Stimulated activated memory B cell treated with anti-CD40 and anti-IgM and Interleukin-4, amounts not matched to agents 10 μg/mL and 1 μg/mL and 100 μg/mL, for 72 hours (primary cell): ENCODE measurements around the gene TTC28.
"Not testable (repeated sequence)": the region's sequence is repeated elsewhere in the genome, so short reads cannot be mapped to it uniquely, and the experiment has no call there.

Experiments used
- ATAC-seq: fragments of 150-1000 bp; cut with Tn5 transposase; 2 replicates; pipeline ENCODE4 v1.10.0; 2021
- H3K27ac Mint-ChIP-seq: one replicate; pipeline ENCODE4 v1.8.0; 2022; ENCODE audit warnings: mild to moderate bottlenecking, mixed read lengths
- H3K27me3 Mint-ChIP-seq: one replicate; pipeline ENCODE4 v1.8.0; 2022; ENCODE audit warnings: mixed read lengths
- H3K36me3 Mint-ChIP-seq: one replicate; pipeline ENCODE4 v1.8.0; 2022; ENCODE audit warnings: mixed read lengths
- H3K4me1 Mint-ChIP-seq: one replicate; pipeline ENCODE4 v1.8.0; 2022; ENCODE audit warnings: mixed read lengths
- H3K4me3 Mint-ChIP-seq: one replicate; pipeline ENCODE4 v1.8.0; 2022; ENCODE audit warnings: mild to moderate bottlenecking, moderate library complexity, mixed read lengths
- H3K9me3 Mint-ChIP-seq: one replicate; pipeline ENCODE4 v1.8.0; 2022; ENCODE audit warnings: mixed read lengths

The TTC28 gene

DNA sequence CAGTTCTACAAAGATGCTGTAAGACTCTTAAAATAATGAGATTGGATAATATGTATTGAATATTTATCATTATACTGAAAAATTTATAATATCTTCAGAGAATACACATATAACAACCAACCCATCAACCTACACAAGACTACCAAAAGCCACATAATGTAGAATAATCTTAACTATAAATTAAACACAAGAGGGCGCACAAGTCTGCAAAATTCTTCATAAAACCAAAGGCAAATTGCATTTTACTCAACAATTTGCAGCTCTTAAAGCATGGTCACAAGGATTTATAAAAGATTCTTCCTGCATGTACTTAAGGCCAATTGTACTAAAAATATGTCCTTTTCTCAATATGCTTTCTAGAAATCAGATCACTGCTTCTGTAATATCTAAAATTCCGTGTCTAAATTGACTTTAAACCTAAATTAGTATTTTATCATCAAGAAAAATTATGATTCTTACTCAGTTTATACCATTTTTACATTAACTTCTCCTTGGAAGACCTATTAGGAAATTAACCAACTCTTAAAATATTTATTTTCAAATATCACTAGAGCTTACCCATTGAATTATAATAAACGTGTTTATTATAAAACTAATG, 79.0 kb downstream of the TTC28 start:
- no peak overlapping the region for H3K27ac Mint-ChIP-seq
- no peak overlapping the region for H3K4me3 Mint-ChIP-seq
- ATAC-seq: no peak
- H3K36me3 Mint-ChIP-seq: no peaks in the 10 kb centered on the region
- no peaks in the 10 kb centered on the region for H3K9me3 Mint-ChIP-seq
- H3K4me1 Mint-ChIP-seq: no peaks in the 10 kb centered on the region
- no peaks in the 10 kb centered on the region for H3K27me3 Mint-ChIP-seq

DNA sequence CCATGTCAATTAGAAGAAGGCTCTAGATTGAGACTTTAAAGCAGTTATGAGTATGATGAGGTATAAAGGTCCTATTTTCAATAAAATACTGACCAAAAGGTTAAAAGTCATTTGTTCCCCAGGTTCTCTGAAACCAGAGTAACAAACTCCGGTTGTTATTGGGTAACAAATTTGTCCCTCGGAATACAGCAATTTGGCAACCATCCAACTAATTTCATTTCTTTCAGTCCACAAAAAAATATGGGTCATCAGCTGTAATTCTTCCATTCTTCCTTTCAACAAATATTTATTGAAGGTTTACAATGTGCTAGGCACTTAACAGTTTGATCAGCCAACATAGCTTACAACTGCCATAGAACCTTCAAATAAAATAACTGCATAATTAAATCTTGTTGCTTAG, 79.9 kb downstream of the TTC28 start:
- H3K27ac Mint-ChIP-seq: no peak overlapping the region
- no peaks in the 10 kb centered on the region for H3K36me3 Mint-ChIP-seq
- no peak overlapping the region for H3K4me3 Mint-ChIP-seq
- H3K9me3 Mint-ChIP-seq: no peaks in the 10 kb centered on the region
- no peaks in the 10 kb centered on the region for H3K4me1 Mint-ChIP-seq
- H3K27me3 Mint-ChIP-seq: no peaks in the 10 kb centered on the region
- no peak for ATAC-seq

DNA sequence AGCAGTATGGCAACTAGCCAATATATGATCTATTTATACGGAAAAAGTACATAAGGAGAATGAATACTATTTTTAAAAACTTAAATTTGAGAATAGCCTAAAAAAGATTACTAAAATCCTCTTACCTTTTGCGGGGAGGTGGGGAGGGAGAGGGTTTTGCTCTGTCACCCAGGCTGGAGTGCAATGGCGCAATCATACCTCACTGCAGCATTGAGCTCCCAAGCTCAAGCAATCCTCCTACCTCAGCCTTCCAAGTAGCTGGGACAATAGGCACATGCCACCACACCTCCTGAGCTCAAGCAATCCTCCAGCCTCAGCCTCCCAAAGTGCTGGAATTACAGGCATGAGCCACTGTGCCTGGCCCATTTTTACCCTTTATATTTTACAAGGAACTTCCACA, 82.0 kb downstream of the TTC28 start:
- Mint-ChIP-seq H3K27ac (no peak overlapping the region), H3K36me3 (no peaks in the 10 kb centered on the region), H3K4me3 (no peak overlapping the region), H3K4me1 (no peaks in the 10 kb centered on the region), H3K9me3 (no peaks in the 10 kb centered on the region), H3K27me3 (no peaks in the 10 kb centered on the region)
- no peak for ATAC-seq

DNA sequence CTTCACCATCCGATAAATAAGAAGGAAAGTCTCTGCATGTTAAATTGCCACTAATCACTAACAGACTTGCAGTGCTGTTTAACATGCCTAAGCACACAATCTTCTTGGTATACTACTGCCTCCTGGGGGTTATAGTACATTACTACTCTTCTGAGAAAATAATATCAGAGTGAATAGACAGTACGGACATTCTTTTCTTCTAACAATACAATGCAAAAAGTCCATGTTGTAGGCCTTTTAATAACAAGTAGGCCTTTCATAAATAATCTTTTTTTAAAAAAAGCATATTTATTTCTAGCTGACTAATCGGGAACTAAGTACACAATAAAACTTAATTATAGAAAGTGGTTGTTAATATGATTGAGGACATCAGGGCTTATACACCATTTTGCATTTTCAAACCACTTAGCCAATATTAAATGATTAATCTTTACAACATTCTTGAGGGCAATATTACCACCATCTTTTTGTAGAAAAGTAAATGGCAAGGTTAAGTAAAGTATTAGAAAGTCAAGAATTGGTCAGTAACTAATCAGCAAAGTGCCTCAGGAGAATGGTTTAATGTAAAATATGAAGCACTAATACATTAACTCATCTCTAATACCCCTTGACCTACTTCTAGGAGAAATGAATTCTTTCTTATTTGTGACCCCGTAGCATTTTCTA, 84.7 kb downstream of the TTC28 start:
- ATAC-seq: peak; percentile 57
- Mint-ChIP-seq H3K9me3 (no peaks in the 10 kb centered on the region), H3K27me3 (no peaks in the 10 kb centered on the region), H3K27ac (no peak overlapping the region), H3K4me3 (no peak overlapping the region), H3K4me1 (no peaks in the 10 kb centered on the region), H3K36me3 (no peaks in the 10 kb centered on the region)

DNA sequence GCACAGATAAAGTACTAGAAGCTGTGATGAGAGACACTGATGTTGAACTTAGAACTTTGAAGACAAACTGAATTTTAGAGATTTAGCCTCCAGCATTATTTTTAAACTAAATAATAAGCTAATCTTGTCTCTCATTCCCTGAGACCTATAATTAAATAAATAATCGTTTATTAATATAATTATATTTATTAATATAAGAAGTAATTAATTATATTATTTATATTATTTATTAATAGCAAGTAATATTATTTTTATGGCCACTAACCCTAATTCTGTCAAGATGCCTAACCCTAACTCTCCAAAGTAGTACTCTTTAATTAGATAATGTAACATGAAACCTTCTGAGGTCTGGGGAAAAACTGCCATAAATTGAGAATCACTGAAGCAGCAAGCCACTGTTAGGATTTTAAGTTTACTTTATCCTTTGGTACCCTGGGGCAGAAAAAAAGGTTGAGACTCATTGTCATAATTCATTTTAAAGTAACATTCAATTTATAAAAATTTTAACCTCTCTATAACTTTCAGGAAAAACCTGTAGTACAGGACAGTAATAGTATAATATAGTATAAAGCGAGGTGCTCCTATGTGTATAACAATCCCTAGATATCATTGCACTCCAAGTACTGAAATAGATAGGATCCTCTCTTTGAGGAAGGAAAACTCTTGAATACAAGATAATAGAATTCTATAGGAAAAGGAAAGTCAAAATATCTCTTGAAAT, 85.4 kb downstream of the TTC28 start:
- H3K4me3 Mint-ChIP-seq: no peak overlapping the region
- H3K36me3 Mint-ChIP-seq: no peaks in the 10 kb centered on the region
- ATAC-seq: no peak
- H3K27ac Mint-ChIP-seq: no peak overlapping the region
- no peaks in the 10 kb centered on the region for H3K9me3 Mint-ChIP-seq
- no peaks in the 10 kb centered on the region for H3K4me1 Mint-ChIP-seq
- H3K27me3 Mint-ChIP-seq: no peaks in the 10 kb centered on the region

DNA sequence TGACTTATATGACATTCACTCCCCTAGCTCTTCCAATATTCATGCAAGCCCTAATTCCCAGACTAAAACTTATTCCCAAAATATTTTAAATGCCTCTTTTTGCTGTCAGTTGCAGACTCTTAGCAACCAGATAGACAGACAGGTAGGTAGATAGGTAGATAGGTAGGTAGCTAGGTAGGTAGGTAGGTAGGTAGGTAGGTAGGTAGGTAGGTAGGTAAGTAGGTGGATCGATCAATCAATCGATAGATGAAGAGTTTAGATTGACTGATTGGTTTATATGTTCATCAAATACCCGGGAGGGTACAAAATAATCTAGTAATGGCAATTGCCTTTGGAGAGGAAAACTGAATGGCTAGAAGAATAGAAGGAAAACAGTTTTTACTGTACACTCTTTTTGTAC, 86.3 kb downstream of the TTC28 start:
- H3K9me3 Mint-ChIP-seq: no peaks in the 10 kb centered on the region
- no peaks in the 10 kb centered on the region for H3K36me3 Mint-ChIP-seq
- H3K27me3 Mint-ChIP-seq: no peaks in the 10 kb centered on the region
- no peak overlapping the region for H3K27ac Mint-ChIP-seq
- no peaks in the 10 kb centered on the region for H3K4me1 Mint-ChIP-seq
- ATAC-seq: no peak
- no peak overlapping the region for H3K4me3 Mint-ChIP-seq

DNA sequence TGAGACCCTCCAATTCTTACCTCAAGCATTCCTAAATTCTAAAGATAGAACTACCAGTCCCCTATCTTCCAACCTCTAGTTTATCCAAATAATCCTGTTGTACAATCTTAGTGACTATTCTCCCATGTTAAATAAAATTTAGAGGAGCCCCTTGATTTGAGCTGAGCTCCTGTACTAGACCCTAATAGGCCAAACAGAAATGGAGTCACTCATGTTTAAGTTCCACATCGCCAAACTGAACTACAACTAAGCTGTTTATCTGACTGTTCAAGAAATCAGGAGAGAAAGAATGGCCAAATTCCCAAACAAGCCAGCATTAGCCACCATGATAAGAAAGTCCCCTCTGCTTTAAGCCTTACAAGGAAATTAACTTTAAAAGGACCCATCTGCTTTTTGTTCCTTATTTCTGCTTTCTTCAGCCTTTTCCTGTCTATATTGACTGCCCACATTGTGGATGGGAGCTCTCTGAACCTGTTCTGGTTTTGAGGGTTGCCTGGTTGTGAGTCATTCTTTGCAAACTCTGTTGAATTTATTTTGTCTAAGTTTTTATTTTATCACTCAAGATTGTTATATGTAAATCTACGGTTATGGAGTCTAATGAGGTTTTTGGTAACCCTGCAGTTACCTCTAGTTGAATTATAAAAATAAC, 90.4 kb downstream of the TTC28 start:
- H3K4me1 Mint-ChIP-seq: no peaks in the 10 kb centered on the region
- no peak overlapping the region for H3K4me3 Mint-ChIP-seq
- ATAC-seq: no peak
- H3K9me3 Mint-ChIP-seq: no peaks in the 10 kb centered on the region
- H3K27me3 Mint-ChIP-seq: peaks cover 3% of the 10 kb centered on the region
- no peaks in the 10 kb centered on the region for H3K36me3 Mint-ChIP-seq
- no peak overlapping the region for H3K27ac Mint-ChIP-seq

DNA sequence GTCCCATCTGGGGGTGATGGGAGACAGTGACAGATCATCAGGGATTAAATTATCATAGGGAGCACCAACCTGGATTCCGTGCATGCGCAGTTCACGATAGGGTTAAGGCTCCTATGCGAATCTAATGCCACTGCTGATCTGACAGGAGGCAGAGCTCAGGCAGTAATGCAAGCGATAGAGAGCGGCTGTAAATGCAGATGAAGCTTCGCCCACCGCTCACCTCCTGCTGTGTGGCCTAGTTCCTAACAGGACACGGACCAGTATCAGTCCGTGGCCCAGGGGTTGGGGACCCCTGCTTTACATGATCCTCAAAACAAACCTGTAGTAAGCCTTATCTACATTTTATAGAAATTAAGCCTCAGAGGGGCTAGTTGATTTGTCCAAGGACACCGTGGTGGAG, 94.3 kb downstream of the TTC28 start:
- Mint-ChIP-seq H3K9me3 (no peaks in the 10 kb centered on the region), H3K27me3 (peaks cover 18% of the 10 kb centered on the region), H3K4me3 (no peak overlapping the region), H3K4me1 (no peaks in the 10 kb centered on the region), H3K27ac (no peak overlapping the region), H3K36me3 (no peaks in the 10 kb centered on the region)
- no peak for ATAC-seq

DNA sequence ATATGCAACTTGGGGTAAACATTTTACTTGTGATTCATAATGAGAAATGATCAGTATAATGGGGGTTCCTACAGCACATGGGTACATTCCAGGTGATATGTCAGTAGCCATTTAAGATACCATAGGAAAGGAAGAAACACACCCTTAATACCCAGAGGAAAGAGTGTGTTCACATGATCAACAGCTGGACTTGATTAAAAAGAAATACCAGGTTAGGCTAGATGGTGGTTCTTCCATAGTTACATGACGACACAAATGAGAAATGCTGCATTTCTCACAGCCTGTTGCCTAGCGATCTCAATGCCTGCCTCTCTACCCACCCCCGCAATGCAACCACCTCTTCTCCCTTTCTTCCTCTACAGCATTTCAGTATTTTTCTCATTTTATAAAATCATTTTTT, 96.8 kb downstream of the TTC28 start:
- Mint-ChIP-seq H3K27me3 (peaks cover 28% of the 10 kb centered on the region), H3K4me3 (no peak overlapping the region), H3K4me1 (no peaks in the 10 kb centered on the region), H3K36me3 (no peaks in the 10 kb centered on the region), H3K27ac (no peak overlapping the region), H3K9me3 (no peaks in the 10 kb centered on the region)
- ATAC-seq: no peak

DNA sequence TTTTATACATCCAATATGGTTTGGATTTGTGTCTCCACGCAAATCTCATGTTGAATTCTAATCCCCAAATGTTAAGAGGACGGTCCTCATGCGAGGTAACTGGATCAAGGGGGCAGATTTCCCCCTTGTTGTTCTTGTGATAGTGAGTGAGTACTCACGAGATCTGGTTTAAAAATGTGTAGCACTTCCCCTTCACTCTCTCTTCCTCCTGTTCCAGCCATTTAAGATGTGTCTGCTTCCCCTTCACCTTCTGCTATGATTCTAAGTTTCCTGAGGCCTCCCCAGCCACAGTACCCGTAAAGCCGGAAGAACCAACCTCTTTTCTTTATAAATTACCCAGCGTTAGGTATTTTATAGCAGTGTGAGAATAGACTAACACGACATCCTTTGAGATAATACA, 98.6 kb downstream of the TTC28 start:
- Mint-ChIP-seq H3K9me3 (no peaks in the 10 kb centered on the region), H3K4me1 (no peaks in the 10 kb centered on the region), H3K27me3 (peaks cover 46% of the 10 kb centered on the region), H3K36me3 (no peaks in the 10 kb centered on the region), H3K27ac (no peak overlapping the region), H3K4me3 (no peak overlapping the region)
- ATAC-seq: no peak

DNA sequence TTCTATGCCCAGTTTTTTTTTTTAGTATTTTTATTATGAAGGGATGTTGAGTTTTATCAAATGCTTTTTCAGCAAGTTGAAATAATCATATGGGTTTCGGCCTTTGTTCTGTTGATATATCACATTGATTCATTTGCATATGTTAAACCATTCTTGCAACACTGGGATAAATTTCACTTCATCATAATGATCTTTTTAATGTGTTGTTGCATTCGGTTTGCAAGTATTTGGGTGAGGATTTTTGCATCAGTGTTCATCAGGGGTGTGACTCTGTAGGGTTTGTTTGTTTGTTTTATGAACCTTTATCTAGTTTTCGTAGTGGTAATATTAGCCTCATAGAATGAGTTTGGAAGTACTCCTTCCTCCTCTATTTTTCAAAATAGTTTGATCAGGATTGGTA, 103.5 kb downstream of the TTC28 start:
- Mint-ChIP-seq H3K27ac (no peak overlapping the region), H3K4me3 (no peak overlapping the region), H3K27me3 (peaks cover 41% of the 10 kb centered on the region), H3K9me3 (no peaks in the 10 kb centered on the region), H3K36me3 (no peaks in the 10 kb centered on the region), H3K4me1 (no peaks in the 10 kb centered on the region)
- ATAC-seq: no peak

DNA sequence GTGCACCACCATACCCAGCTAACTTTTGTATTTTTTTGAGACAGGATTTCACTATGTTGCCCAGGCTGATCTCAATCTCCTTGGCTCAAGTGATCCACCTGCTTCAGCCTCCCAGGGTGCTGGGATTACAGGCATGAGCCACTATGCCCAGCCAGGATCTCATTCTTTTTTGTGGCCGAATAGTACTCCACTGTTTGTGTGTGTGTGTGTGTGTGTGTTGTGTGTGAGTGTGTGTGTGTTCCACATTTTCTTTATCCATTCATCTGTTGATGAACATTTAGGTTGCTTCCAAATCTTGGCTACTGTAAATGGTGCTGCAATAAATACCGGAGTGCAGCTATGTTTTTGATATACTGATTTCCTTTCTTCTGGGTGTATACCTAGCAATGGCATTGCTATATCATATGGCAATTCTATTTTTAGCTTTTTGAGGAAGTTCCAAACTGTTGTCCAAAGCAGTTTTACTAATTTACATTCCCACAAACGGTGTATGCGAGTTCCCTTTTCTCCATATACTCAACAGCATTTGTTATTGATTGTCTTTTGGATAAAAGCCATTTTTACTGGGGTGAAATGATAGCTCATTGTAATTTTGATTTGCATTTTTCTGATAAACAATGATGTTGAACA, 105.4 kb downstream of the TTC28 start:
- Mint-ChIP-seq H3K4me3 (no peak overlapping the region), H3K27ac (no peak overlapping the region), H3K9me3 (peaks cover 3% of the 10 kb centered on the region), H3K36me3 (no peaks in the 10 kb centered on the region), H3K4me1 (no peaks in the 10 kb centered on the region), H3K27me3 (peaks cover 37% of the 10 kb centered on the region)
- no peak for ATAC-seq

DNA sequence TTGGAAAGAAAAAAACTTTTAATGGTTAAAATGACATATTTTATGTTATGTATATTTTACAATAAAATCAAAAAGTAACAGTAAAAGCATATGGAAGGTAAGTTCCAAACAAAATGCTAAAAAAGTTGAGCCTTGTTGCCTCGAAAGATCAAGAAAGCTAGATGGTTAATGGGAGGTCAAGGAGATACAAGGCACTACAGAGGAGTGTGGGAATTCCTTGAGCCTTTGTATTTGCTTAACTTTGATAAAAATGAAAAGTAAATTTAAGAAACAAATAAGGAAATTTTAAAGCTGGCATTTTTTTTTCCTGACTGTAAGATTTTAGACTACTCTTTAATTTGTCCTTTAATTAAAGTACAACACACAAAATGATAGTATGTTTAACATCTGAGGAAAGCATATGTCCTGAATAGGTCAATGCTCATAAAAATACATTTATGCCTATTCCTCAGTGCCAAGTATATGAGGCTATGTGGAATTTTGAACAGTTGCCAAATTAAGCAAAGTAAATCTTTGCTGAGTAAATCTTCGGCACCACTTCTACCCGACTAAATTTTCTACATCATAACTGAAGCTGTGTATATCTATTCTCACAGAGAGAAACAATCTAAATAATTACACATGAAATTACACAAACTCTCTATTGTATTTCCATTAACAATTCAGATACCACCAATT, 108.8 kb downstream of the TTC28 start:
- Mint-ChIP-seq H3K27me3 (peaks cover 33% of the 10 kb centered on the region), H3K9me3 (peaks cover 3% of the 10 kb centered on the region), H3K27ac (no peak overlapping the region)

DNA sequence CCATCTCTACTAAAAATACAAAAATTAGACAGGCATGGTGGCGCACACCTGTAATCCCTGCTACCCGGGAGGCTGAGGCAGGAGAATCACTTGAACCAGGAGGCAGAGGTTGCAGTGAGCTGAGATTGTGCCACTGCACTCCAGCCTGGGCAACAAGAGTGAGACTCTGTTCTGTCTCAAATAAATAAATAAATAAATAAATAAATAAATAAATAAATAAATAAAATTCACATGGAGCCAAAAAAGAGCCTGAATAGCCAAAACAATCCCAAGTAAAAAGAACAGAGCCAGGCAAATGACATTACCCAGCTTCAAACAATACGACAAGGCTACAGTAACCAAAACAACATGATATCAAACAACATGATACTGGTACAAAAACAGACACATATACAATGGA, 110.7 kb downstream of the TTC28 start:
- H3K27me3 Mint-ChIP-seq: peaks cover 26% of the 10 kb centered on the region
- not testable (repeated sequence) for H3K4me3 Mint-ChIP-seq, H3K27ac Mint-ChIP-seq, H3K4me1 Mint-ChIP-seq, H3K9me3 Mint-ChIP-seq, ATAC-seq, H3K36me3 Mint-ChIP-seq

More for the DNA sequence above, 108.8 kb downstream of the TTC28 start:
- Mint-ChIP-seq H3K36me3 (no peaks in the 10 kb centered on the region), H3K4me3 (no peak overlapping the region), H3K4me1 (no peaks in the 10 kb centered on the region)
- ATAC-seq: no peak

DNA sequence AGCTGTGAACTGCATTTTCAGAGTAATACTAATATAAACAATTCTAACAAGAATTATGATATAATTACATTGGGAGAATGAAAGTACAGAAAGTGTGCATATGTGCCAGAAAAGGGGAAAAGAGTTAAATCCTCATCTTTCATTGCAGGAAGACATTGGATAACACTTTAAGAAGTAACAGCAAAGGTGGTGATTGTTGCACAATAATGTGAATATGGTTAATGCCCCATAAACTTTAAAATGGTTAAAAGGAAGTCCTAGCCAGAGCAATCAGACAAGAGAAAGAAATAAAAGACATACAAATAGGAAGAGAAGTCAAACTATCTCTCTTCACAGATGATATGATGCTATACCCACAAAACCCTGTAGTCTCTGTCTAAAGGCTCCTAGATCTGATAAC, 111.5 kb downstream of the TTC28 start:
- Mint-ChIP-seq H3K27ac (no peak overlapping the region), H3K4me3 (no peak overlapping the region), H3K4me1 (no peaks in the 10 kb centered on the region), H3K36me3 (no peaks in the 10 kb centered on the region), H3K27me3 (peaks cover 26% of the 10 kb centered on the region), H3K9me3 (peaks cover 3% of the 10 kb centered on the region)
- no peak for ATAC-seq
